PFSK-1 (cell line): ENCODE data around the gene MYH14.

Experiments used
- FOXP2 ChIP-seq: optimal IDR thresholded peaks from 2 replicates; pipeline ENCODE3; 2011; ENCODE audit warnings: borderline replicate concordance, control low read depth, inconsistent platforms; ENCODE audit not compliant: insufficient read depth; ENCODE audit errors: extremely low read length, extremely low read depth
- POLR2AphosphoS5 ChIP-seq: IDR thresholded peaks from 2 replicates; pipeline ENCODE4 v1.6.1; 2012; ENCODE audit warnings: low read depth, mild to moderate bottlenecking, control low read depth, low read length, moderate library complexity
- SIN3A ChIP-seq: IDR thresholded peaks from 2 replicates; pipeline ENCODE4 v1.6.1; 2012; ENCODE audit warnings: mild to moderate bottlenecking, low read length, moderate library complexity, borderline replicate concordance; ENCODE audit not compliant: insufficient read depth
- TAF1 ChIP-seq: IDR thresholded peaks from 2 replicates; pipeline ENCODE4 v1.6.1; 2012; ENCODE audit warnings: low read length, control low read depth, borderline replicate concordance; ENCODE audit not compliant: insufficient read depth
- TF ChIP-seq, protein P1 (sequence below), 2 experiments: IDR thresholded peaks; 2 replicates each; pipeline versions ENCODE4 v1.6.1 to v1.8.0; 2011 to 2012; ENCODE audit warnings: low read depth in 2 of 2, low read length in 2 of 2, control low read depth in 1 of 2, inconsistent platforms in 1 of 2, mild to moderate bottlenecking in 1 of 2, moderate library complexity in 1 of 2; ENCODE audit not compliant: insufficient read depth in 1 of 2

The MYH14 gene

DNA sequence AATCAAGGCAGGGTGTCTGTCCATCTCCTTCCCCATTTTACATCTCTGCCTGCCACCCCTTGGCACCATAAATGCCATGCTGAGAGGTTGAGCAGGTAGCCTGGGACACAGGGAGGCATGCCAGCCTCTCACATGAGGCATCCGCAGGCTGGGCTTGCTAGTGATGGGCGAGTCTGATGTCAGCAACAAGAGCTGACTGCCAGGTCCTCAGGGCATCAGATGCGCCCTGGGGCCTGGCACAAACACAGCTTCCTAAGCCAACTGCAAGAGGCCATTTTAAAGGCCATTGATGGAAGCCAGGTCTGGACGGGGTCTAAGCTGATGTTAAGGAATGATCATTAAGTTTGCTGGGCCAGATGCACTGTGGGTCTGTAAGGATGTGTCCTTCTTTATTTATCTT is 34.6 kb downstream of the MYH14 start:
- TF ChIP-seq POLR2AphosphoS5, result no peak

DNA sequence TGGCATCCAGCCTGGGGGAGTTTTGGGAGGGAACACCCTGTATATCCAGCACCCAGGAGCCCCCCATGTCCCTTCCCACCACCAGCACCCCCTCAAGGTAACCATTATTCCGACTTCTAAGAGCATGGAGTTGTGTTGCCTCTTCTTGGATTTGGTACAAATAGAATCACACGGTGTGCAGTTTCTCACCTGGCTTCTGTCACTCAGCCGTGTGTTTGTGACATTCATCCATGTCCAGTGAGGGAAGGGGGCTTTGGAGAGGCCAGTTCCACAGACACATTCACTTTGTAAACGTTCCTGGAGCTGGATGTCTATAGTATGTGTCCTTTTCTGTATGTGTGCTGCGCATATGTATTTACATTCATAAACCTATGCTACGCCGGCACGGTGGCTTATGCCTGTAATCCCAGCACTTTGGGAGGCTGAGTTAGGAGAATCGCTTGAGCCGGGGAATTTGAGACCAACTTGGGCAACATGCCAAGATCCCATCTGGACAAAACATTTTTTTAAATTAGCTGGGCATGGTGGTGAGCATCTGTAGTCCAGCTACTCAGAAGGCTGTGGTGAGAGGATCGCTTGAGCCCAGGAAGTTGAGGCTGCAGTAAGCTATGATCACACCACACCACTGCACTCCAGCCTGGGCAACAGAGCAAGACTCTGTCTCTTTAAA is 36.6 kb downstream of the MYH14 start:
- no peak for TF ChIP-seq POLR2AphosphoS5
- no peak for TF ChIP-seq SIN3A
- TF ChIP-seq, protein P1, sequence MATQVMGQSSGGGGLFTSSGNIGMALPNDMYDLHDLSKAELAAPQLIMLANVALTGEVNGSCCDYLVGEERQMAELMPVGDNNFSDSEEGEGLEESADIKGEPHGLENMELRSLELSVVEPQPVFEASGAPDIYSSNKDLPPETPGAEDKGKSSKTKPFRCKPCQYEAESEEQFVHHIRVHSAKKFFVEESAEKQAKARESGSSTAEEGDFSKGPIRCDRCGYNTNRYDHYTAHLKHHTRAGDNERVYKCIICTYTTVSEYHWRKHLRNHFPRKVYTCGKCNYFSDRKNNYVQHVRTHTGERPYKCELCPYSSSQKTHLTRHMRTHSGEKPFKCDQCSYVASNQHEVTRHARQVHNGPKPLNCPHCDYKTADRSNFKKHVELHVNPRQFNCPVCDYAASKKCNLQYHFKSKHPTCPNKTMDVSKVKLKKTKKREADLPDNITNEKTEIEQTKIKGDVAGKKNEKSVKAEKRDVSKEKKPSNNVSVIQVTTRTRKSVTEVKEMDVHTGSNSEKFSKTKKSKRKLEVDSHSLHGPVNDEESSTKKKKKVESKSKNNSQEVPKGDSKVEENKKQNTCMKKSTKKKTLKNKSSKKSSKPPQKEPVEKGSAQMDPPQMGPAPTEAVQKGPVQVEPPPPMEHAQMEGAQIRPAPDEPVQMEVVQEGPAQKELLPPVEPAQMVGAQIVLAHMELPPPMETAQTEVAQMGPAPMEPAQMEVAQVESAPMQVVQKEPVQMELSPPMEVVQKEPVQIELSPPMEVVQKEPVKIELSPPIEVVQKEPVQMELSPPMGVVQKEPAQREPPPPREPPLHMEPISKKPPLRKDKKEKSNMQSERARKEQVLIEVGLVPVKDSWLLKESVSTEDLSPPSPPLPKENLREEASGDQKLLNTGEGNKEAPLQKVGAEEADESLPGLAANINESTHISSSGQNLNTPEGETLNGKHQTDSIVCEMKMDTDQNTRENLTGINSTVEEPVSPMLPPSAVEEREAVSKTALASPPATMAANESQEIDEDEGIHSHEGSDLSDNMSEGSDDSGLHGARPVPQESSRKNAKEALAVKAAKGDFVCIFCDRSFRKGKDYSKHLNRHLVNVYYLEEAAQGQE (IDR thresholded peaks at IDR 0.05; ENCODE audit: insufficient read depth in 1 of 2, low read depth in 2 of 2, low read length in 2 of 2), result no peak
- TF ChIP-seq FOXP2, result no peak
- TF ChIP-seq TAF1, result no peak

DNA sequence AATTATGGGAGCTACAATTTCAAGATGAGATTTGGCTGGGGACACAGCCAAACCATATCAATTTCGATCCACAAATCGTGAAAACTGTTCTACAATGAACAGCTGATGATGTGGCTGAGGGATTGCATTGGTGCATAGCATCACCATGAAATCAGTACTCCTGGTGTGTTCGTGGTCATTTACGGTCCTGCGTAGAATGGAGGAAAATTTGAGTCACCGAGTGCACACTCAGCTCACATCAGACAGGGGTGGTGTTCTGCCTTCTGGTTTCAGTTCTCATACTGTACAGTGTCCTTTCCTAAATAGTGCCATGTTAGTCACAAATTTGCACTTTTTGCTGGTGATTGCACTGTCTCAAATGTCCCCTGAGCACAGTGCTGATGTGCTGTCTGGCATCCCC is 39.2 kb downstream of the MYH14 start:
- TF ChIP-seq, protein P1 (IDR thresholded peaks at IDR 0.05; ENCODE audit: insufficient read depth in 1 of 2, low read depth in 2 of 2, low read length in 2 of 2), result no peak
- no peak for TF ChIP-seq TAF1
- TF ChIP-seq SIN3A, result no peak
- no peak for TF ChIP-seq POLR2AphosphoS5
- no peak for TF ChIP-seq FOXP2

DNA sequence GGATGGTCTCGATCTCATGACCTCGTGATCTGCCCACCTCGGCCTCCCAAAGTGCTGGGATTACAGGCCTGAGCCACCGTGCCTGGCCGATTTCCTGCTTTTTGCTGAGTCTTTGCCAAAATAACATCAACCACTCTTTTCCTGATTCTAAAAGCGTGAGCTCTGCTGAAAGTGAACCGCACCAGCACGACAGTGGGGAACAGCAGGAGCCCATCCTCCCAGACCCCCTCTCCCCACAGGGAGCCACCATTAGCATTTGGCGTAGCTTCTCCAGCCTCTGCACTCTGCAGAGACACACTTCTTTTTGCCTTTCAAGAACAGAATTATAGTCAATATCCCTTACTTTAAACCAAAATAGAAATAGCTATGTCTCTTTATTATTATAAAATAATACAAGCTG is 41.3 kb downstream of the MYH14 start:
- TF ChIP-seq, protein P1 (IDR thresholded peaks at IDR 0.05; ENCODE audit: insufficient read depth in 1 of 2, low read depth in 2 of 2, low read length in 2 of 2), result no peak
- TF ChIP-seq TAF1 (no peak), FOXP2 (no peak), SIN3A (no peak), POLR2AphosphoS5 (no peak)

DNA sequence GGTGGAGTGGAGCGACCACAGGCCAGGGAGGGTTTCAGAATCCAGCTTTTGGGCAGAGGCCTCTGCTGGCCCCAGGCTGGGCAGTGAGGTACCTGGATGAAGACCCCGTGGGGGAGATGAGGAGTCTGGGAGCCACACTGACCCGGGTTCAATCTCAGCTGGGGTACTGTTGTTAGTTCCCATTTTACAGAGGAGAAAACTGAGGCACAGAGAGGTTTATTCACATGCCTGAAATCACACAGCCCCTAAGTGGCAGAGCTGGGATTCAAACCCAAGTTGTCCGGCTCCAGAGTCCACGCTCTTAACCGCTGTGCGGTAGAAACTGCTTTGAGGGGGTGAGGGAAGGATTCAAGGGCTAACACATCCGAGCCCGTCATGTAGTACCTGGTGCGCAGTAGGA is 45.0 kb downstream of the MYH14 start:
- TF ChIP-seq POLR2AphosphoS5 (no peak), FOXP2 (no peak), SIN3A (no peak), TAF1 (no peak)
- TF ChIP-seq, protein P1 (IDR thresholded peaks at IDR 0.05; ENCODE audit: insufficient read depth in 1 of 2, low read depth in 2 of 2, low read length in 2 of 2), result no peak
